Neural cell (in vitro differentiated cells): ENCODE results near the gene NAV1. TPM values are rescaled to one million over a fixed set of nuclear protein-coding genes. Genes with fewer than 3 reads are reported as not detected.
A peak's percentile ranks its signal among the peaks of the same experiment; 100 is the strongest.

ENCODE experiments used
- H2AFZ ChIP-seq: fragments of 200-600, 300-800 bp; sonication (generic), shearing (Covaris generic); 2 replicates; pipeline ENCODE4 v1.6.0; 2014; ENCODE audit warnings: low read depth, mild to moderate bottlenecking, antibody characterized with exemption, low read length, moderate library complexity
- H3F3A ChIP-seq: fragments of 200-600 bp; shearing (Covaris generic); 2 replicates; pipeline ENCODE4 v1.6.1; 2016; ENCODE audit warnings: mild to moderate bottlenecking, moderate library complexity, mixed read lengths, antibody characterized with exemption, low read length; ENCODE audit not compliant: insufficient read depth, poor library complexity, severe bottlenecking
- H3K27ac ChIP-seq: fragments of 200-600, 300-800 bp; sonication (generic), shearing (Covaris generic); 2 replicates; pipeline ENCODE4 v1.5.1; 2014; ENCODE audit warnings: mild to moderate bottlenecking, low read length, moderate library complexity
- H3K27me3 ChIP-seq: fragments of 300-800, 200-600 bp; sonication (generic), shearing (Covaris generic); 2 replicates; pipeline ENCODE4 v1.6.0; 2014; ENCODE audit warnings: mild to moderate bottlenecking, low read depth, low read length, moderate library complexity; ENCODE audit not compliant: insufficient read depth
- H3K36me3 ChIP-seq: fragments of 300-800, 200-600 bp; sonication (generic), shearing (Covaris generic); 2 replicates; pipeline ENCODE4 v1.5.1; 2014; ENCODE audit warnings: mild to moderate bottlenecking, antibody characterized with exemption, low read length, moderate library complexity; ENCODE audit not compliant: insufficient read depth
- H3K4me2 ChIP-seq: fragments of 300-800, 200-600 bp; sonication (generic), shearing (Covaris generic); 2 replicates; pipeline ENCODE4 v1.6.0; 2014; ENCODE audit warnings: mild to moderate bottlenecking, low read length
- H3K4me3 ChIP-seq: fragments of 300-800, 200-600 bp; sonication (generic), shearing (Covaris generic); 2 replicates; pipeline ENCODE4 v1.5.1; 2014; ENCODE audit warnings: mild to moderate bottlenecking, low read length, moderate library complexity
- H3K79me2 ChIP-seq: fragments of 200-600 bp; shearing (Covaris generic); replicated peaks from 2 replicates; pipeline ENCODE4 v1.6.0; 2014; ENCODE audit warnings: mild to moderate bottlenecking, low read length, moderate library complexity; ENCODE audit not compliant: insufficient read depth
- H3K9ac ChIP-seq: fragments of 300-800, 200-600 bp; sonication (generic), shearing (Covaris generic); 2 replicates; pipeline ENCODE4 v1.6.1; 2016; ENCODE audit warnings: mild to moderate bottlenecking, low read length, mixed read lengths
- H3K9me2 ChIP-seq: fragments of 200-600 bp; shearing (Covaris generic); 2 replicates; pipeline ENCODE4 v1.6.1; 2016; ENCODE audit warnings: mild to moderate bottlenecking, low read length, mixed read lengths; ENCODE audit not compliant: insufficient read depth
- H3K9me3 ChIP-seq: fragments of 200-600, 300-800 bp; sonication (generic), shearing (Covaris generic); 2 replicates; pipeline ENCODE4 v1.6.1; 2016; ENCODE audit warnings: mild to moderate bottlenecking, mixed run types, low read length, moderate library complexity, mixed read lengths
- H4K20me1 ChIP-seq: fragments of 200-600 bp; shearing (Covaris generic); 2 replicates; pipeline ENCODE4 v1.6.1; 2016; ENCODE audit warnings: mild to moderate bottlenecking, mixed run types; ENCODE audit not compliant: insufficient read depth
- CTCF ChIP-seq: fragments of 450-650 bp; IDR thresholded peaks from 2 replicates; pipeline ENCODE4 v1.5.1; 2014; ENCODE audit warnings: antibody characterized with exemption, mild to moderate bottlenecking, moderate library complexity; ENCODE audit not compliant: poor library complexity, severe bottlenecking
- EP300 ChIP-seq: fragments of 450-650 bp; conservative IDR thresholded peaks from 2 replicates; pipeline ENCODE4 v1.6.1; 2014; ENCODE audit warnings: antibody characterized with exemption, mild to moderate bottlenecking, moderate library complexity; ENCODE audit not compliant: poor library complexity, severe bottlenecking
- EZH2 ChIP-seq: fragments of 200-600, 300-800 bp; shearing (Covaris generic), sonication (generic); IDR thresholded peaks from 2 replicates; pipeline ENCODE4 v1.6.1; 2014; ENCODE audit warnings: antibody characterized with exemption, low read length, borderline replicate concordance, mild to moderate bottlenecking; ENCODE audit not compliant: insufficient read depth, poor library complexity, severe bottlenecking
- MXI1 ChIP-seq: fragments of 450-650 bp; conservative IDR thresholded peaks from 2 replicates; pipeline ENCODE4 v1.6.1; 2014; ENCODE audit warnings: antibody characterized with exemption, mild to moderate bottlenecking; ENCODE audit not compliant: poor library complexity, severe bottlenecking
- POLR2AphosphoS5 ChIP-seq: IDR thresholded peaks from 2 replicates; pipeline ENCODE4 v1.6.1; 2012
- RAD21 ChIP-seq: fragments of 450-650 bp; conservative IDR thresholded peaks from 2 replicates; pipeline ENCODE4 v1.6.1; 2014; ENCODE audit warnings: antibody characterized with exemption, mild to moderate bottlenecking, moderate library complexity
- REST ChIP-seq: IDR thresholded peaks from 2 replicates; pipeline ENCODE4 v1.6.1; 2012; ENCODE audit warnings: borderline replicate concordance
- SMC3 ChIP-seq: fragments of 450-650 bp; conservative IDR thresholded peaks from 2 replicates; pipeline ENCODE4 v1.6.1; 2014; ENCODE audit warnings: antibody characterized with exemption, mild to moderate bottlenecking, moderate library complexity; ENCODE audit not compliant: poor library complexity
- TAF1 ChIP-seq: IDR thresholded peaks from 2 replicates; pipeline ENCODE4 v1.6.1; 2012; ENCODE audit warnings: low read depth
- polyA plus RNA-seq: library from polyadenylated mRNA; depleted of rRNA; stranded (reverse); fragments of >200 nt; gene quantifications from 2 replicates; pipeline ENCODE4 v1.2.3, GENCODE V29; 2014

NAV1 gene
- polyA plus RNA-seq, 1 donor from 2014 or later = 33.2 TPM

DNA sequence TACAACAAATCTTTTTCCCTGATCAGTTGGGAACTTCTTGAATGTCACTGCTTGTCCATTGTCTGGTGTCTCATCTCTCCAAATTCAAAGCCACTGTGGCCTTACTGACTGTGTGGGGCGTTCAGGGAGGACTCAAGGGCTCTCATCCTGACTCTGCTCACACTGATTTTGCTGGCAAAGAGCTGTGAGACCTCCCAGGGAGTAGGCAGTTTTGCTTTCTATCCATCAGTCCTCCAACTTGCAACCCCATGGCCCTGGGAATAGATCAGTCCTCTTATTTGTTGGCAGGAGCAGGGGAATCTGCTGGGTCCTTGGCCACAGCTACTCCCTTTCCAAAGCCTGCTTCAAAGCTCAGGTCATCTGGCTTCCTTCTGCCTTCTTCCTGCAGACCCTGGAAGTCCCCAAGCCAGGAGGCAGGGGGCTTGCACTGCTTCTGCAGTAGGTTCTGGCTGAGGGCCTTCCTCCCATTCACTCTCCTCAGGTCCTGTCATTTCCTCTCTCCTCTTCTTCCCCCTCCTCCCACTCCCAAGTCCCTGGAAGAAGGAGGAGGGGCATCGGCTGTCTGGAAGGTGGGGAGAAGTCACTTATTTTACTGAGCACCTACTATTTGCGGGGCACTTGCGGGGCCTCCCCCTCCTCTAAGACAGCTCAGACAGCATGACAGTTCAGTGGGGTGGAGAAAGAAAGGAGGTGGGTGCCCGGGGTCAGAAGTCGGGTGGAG is 876 bp upstream of the NAV1 start:
- H3K9me3 ChIP-seq = no peaks in the 10 kb centered on the region
- H3K27me3 ChIP-seq = peaks cover 38% of the 10 kb centered on the region
- H2AFZ ChIP-seq = no peak overlapping the region
- peak overlapping the region; percentile 41 for H3K4me2 ChIP-seq
- H3K9ac ChIP-seq = peak overlapping the region; percentile 46
- no peaks in the 10 kb centered on the region for H3K9me2 ChIP-seq
- TF ChIP-seq MXI1 = no peak
- TF ChIP-seq EP300 = no peak
- TF ChIP-seq EZH2 = no peak
- TF ChIP-seq RAD21 = no peak
- no peak for TF ChIP-seq POLR2AphosphoS5
- TF ChIP-seq SMC3 = no peak
- TF ChIP-seq TAF1 = no peak
- no peak for TF ChIP-seq REST
- no peak for TF ChIP-seq CTCF
- H3F3A ChIP-seq = no peaks in the 10 kb centered on the region
- no peak overlapping the region for H3K27ac ChIP-seq
- H3K79me2 ChIP-seq = no peaks in the 10 kb centered on the region
- H3K36me3 ChIP-seq = no peaks in the 10 kb centered on the region
- no peaks in the 10 kb centered on the region for H4K20me1 ChIP-seq
- H3K4me3 ChIP-seq = peak overlapping the region; percentile 77

- peak overlapping the region; percentile 57 for H3K4me2 ChIP-seq
- H3K4me3 ChIP-seq = peak overlapping the region; percentile 77
- H3K9me2 ChIP-seq = no peaks in the 10 kb centered on the region
- no peaks in the 10 kb centered on the region for H3K9me3 ChIP-seq
- no peaks in the 10 kb centered on the region for H4K20me1 ChIP-seq
- H2AFZ ChIP-seq = no peak overlapping the region
- TF ChIP-seq MXI1 (no peak), EZH2 (no peak), REST (no peak), TAF1 (no peak), RAD21 (no peak), EP300 (no peak), POLR2AphosphoS5 (no peak), CTCF (no peak), SMC3 (no peak)
- H3F3A ChIP-seq = no peaks in the 10 kb centered on the region
- no peak overlapping the region for H3K27ac ChIP-seq
- no peaks in the 10 kb centered on the region for H3K36me3 ChIP-seq
- no peaks in the 10 kb centered on the region for H3K79me2 ChIP-seq
- peak overlapping the region; percentile 46 for H3K9ac ChIP-seq
- peaks cover 38% of the 10 kb centered on the region for H3K27me3 ChIP-seq
These were observed 869 bp downstream of the NAV1 start for GRCh38 chr1:201539561-201540431.
